H1 (cell line): ENCODE data around the gene RNF13. TPM values are rescaled to one million over a fixed set of nuclear protein-coding genes. Genes with fewer than 3 reads are reported as not detected.

ENCODE experiments used
- CTCF ChIA-PET: fragments of 300-600 bp; sonication (Branson Sonifier 250); formaldehyde crosslinking; loops from one replicate; lab custom pipeline; 2021; ENCODE audit not compliant: partially characterized antibody; lab: Charles Lee
- POLR2A ChIA-PET: fragments of 300-600 bp; sonication (Branson Sonifier 250); formaldehyde crosslinking; loops from one replicate; lab custom pipeline; 2021; ENCODE audit warnings: inconsistent platforms; ENCODE audit not compliant: partially characterized antibody; lab: Charles Lee
- DNase-seq, 2 experiments: peaks; one replicate each; pipeline versions ENCODE4 v3.0.0 to v3.0.0-alpha.2; 2010 to 2022; ENCODE audit warnings: low spot score in 2 of 2, low read depth in 1 of 2, mixed read lengths in 1 of 2
- FAIRE-seq: peaks from 2 replicates; lab custom pipeline; 2011; peaks lifted over from hg19 to GRCh38; lab: Jason Lieb, UNC
- H2AFZ ChIP-seq: 2 replicates; pipeline ENCODE4 v1.8.1; 2012; ENCODE audit warnings: low read length, inconsistent platforms
- H2AK5ac ChIP-seq: 2 replicates; pipeline ENCODE4 v1.6.1; 2013; ENCODE audit warnings: low read depth, low read length
- H2BK120ac ChIP-seq: replicated peaks from 2 replicates; pipeline ENCODE3; 2013; ENCODE audit warnings: low read depth, low read length, inconsistent platforms
- H2BK12ac ChIP-seq: 2 replicates; pipeline ENCODE4 v1.6.1; 2013; ENCODE audit warnings: low read depth, low read length
- H2BK15ac ChIP-seq: 2 replicates; pipeline ENCODE4 v1.6.1; 2013; ENCODE audit warnings: low read length
- H2BK20ac ChIP-seq: 2 replicates; pipeline ENCODE4 v1.6.1; 2013; ENCODE audit warnings: low read length
- H2BK5ac ChIP-seq: 2 replicates; pipeline ENCODE4 v1.6.1; 2013; ENCODE audit warnings: low read depth, low read length
- H3K14ac ChIP-seq: 2 replicates; pipeline ENCODE4 v1.6.1; 2013; ENCODE audit warnings: inconsistent platforms; ENCODE audit not compliant: insufficient read length
- H3K18ac ChIP-seq: 2 replicates; pipeline ENCODE4 v1.6.1; 2013; ENCODE audit warnings: low read length; ENCODE audit errors: extremely low read depth
- H3K23ac ChIP-seq: 2 replicates; pipeline ENCODE4 v1.6.1; 2013; ENCODE audit warnings: inconsistent platforms; ENCODE audit not compliant: insufficient read length
- H3K23me2 ChIP-seq: 2 replicates; pipeline ENCODE4 v1.6.1; 2013; ENCODE audit warnings: low read depth, low read length
- H3K27ac ChIP-seq: 2 replicates; pipeline ENCODE4 v1.6.1; 2011; ENCODE audit warnings: low read depth, low read length, inconsistent platforms
- H3K27me3 ChIP-seq, 4 experiments: replicated peaks in 1 of 4; 1 replicate in 1 of 4; 2 replicates in 3 of 4; pipeline versions ENCODE4 v1.6.1 to v1.8.1; 2011 to 2013; ENCODE audit warnings: low read length in 3 of 4, mild to moderate bottlenecking in 3 of 4, inconsistent platforms in 2 of 4, mixed read lengths in 2 of 4, moderate library complexity in 1 of 4; ENCODE audit not compliant: control insufficient read depth in 3 of 4, insufficient read depth in 3 of 4; ENCODE audit errors: extremely low read depth in 1 of 4
- H3K36me3 ChIP-seq, 4 experiments: 2 replicates each; pipeline versions ENCODE4 v1.6.1 to v1.8.1; 2011 to 2013; ENCODE audit warnings: mild to moderate bottlenecking in 4 of 4, low read length in 3 of 4, moderate library complexity in 2 of 4, control low read depth in 1 of 4, inconsistent platforms in 1 of 4; ENCODE audit not compliant: insufficient read depth in 4 of 4, control insufficient read depth in 2 of 4
- H3K4ac ChIP-seq: replicated peaks from 2 replicates; pipeline ENCODE3; 2013; ENCODE audit warnings: low read length, low read depth, mixed read lengths, inconsistent platforms; ENCODE audit not compliant: insufficient read length
- H3K4me1 ChIP-seq, 4 experiments: replicated peaks in 1 of 4; 1 replicate in 1 of 4; 2 replicates in 3 of 4; pipeline versions ENCODE4 v1.6.1 to v1.8.1; 2011 to 2013; ENCODE audit warnings: low read length in 3 of 4, inconsistent platforms in 2 of 4, mixed read lengths in 1 of 4; ENCODE audit not compliant: insufficient read depth in 4 of 4, control insufficient read depth in 3 of 4
- H3K4me2 ChIP-seq, 2 experiments: 2 replicates each; pipeline versions ENCODE4 v1.6.1 to v1.8.1; 2011 to 2013; ENCODE audit warnings: low read depth in 2 of 2, low read length in 2 of 2, control low read depth in 1 of 2, inconsistent platforms in 1 of 2, mild to moderate bottlenecking in 1 of 2; ENCODE audit not compliant: insufficient read depth in 1 of 2
- H3K4me3 ChIP-seq, 4 experiments: fragments of 200-600, 300-600 bp in 1 of 4; sonication (generic), shearing (Covaris generic), sonication (Bioruptor Twin) in 1 of 4; 2 replicates each; pipeline versions ENCODE4 v1.5.1 to v1.8.1; 2011 to 2016; ENCODE audit warnings: low read length in 4 of 4, low read depth in 3 of 4, control low read depth in 2 of 4, inconsistent platforms in 2 of 4, mild to moderate bottlenecking in 2 of 4, mixed read lengths in 1 of 4, moderate library complexity in 1 of 4; ENCODE audit not compliant: insufficient read depth in 2 of 4; ENCODE audit errors: extremely low read depth in 1 of 4
- H3K56ac ChIP-seq: replicated peaks from 2 replicates; pipeline ENCODE3; 2013; ENCODE audit warnings: low read depth, mild to moderate bottlenecking, mixed read lengths, low read length, inconsistent platforms; ENCODE audit not compliant: insufficient read length
- H3K79me1 ChIP-seq: 2 replicates; pipeline ENCODE4 v1.6.1; 2013; ENCODE audit warnings: low read depth, low read length, control low read depth
- H3K79me2 ChIP-seq, 2 experiments: 2 replicates each; pipeline versions ENCODE4 v1.6.1 to v1.8.1; 2012 to 2013; ENCODE audit warnings: low read length in 2 of 2, mild to moderate bottlenecking in 2 of 2, inconsistent platforms in 1 of 2; ENCODE audit not compliant: insufficient read depth in 2 of 2, control insufficient read depth in 1 of 2
- H3K9ac ChIP-seq, 4 experiments: replicated peaks in 1 of 4; 1 replicate in 1 of 4; 2 replicates in 3 of 4; pipeline versions ENCODE4 v1.6.1 to v1.8.1; 2011 to 2013; ENCODE audit warnings: low read depth in 3 of 4, low read length in 3 of 4, control low read depth in 2 of 4, mild to moderate bottlenecking in 2 of 4, moderate library complexity in 2 of 4, inconsistent platforms in 1 of 4; ENCODE audit errors: extremely low read depth in 1 of 4
- H3K9me3 ChIP-seq, 2 experiments: 2 replicates each; pipeline versions ENCODE4 v1.6.1 to v1.8.1; 2012 to 2013; ENCODE audit warnings: mild to moderate bottlenecking in 2 of 2, moderate library complexity in 2 of 2, control low read depth in 1 of 2, inconsistent platforms in 1 of 2, low read depth in 1 of 2, low read length in 1 of 2, mixed read lengths in 1 of 2; ENCODE audit not compliant: insufficient read depth in 2 of 2
- H4K20me1 ChIP-seq, 2 experiments: replicated peaks in 1 of 2; 2 replicates each; pipeline versions ENCODE3 to v1.8.1; 2011 to 2013; ENCODE audit warnings: inconsistent platforms in 2 of 2, low read length in 2 of 2, mild to moderate bottlenecking in 1 of 2; ENCODE audit not compliant: insufficient read depth in 2 of 2, control insufficient read depth in 1 of 2
- H4K5ac ChIP-seq: 2 replicates; pipeline ENCODE4 v1.6.1; 2013; ENCODE audit warnings: low read length, low read depth, mixed read lengths, inconsistent platforms; ENCODE audit not compliant: insufficient read length
- H4K8ac ChIP-seq: 2 replicates; pipeline ENCODE4 v1.8.0; 2013; ENCODE audit warnings: mild to moderate bottlenecking, moderate library complexity, low read length, inconsistent platforms; ENCODE audit not compliant: insufficient read depth; ENCODE audit errors: extremely low read depth
- H4K91ac ChIP-seq: replicated peaks from 2 replicates; pipeline ENCODE3; 2013; ENCODE audit warnings: low read length, mixed read lengths, inconsistent platforms; ENCODE audit not compliant: insufficient read length
- CTCF ChIP-seq, 3 experiments: IDR thresholded peaks; 1 replicate in 2 of 3; 2 replicates in 1 of 3; pipeline versions ENCODE4 v1.5.1 to v1.6.1; 2011; ENCODE audit warnings: low read length in 3 of 3, mild to moderate bottlenecking in 3 of 3, inconsistent platforms in 2 of 3, low read depth in 1 of 3, moderate library complexity in 1 of 3; ENCODE audit not compliant: insufficient read depth in 1 of 3; ENCODE audit errors: control extremely low read depth in 1 of 3
- EZH2 ChIP-seq: fragments of 200-600 bp; sonication (generic); IDR thresholded peaks from 2 replicates; pipeline ENCODE4 v1.7.1; 2012; ENCODE audit warnings: low read depth, mild to moderate bottlenecking, moderate library complexity, low read length, inconsistent platforms; ENCODE audit not compliant: severe bottlenecking
- RAD21 ChIP-seq, 2 experiments: IDR thresholded peaks in 1 of 2; conservative IDR thresholded peaks in 1 of 2; 2 replicates each; pipeline ENCODE4 v1.6.1; 2011; ENCODE audit warnings: low read depth in 2 of 2, low read length in 2 of 2, improper control_type of control experiment in 1 of 2, inconsistent platforms in 1 of 2, mild to moderate bottlenecking in 1 of 2, moderate library complexity in 1 of 2
- USF2 ChIP-seq: IDR thresholded peaks from 2 replicates; pipeline ENCODE4 v1.6.1; 2011; ENCODE audit warnings: low read length, improper control_type of control experiment
- WGBS, 2 experiments: shearing (Covaris generic) in 1 of 2; methylation state at CpG; one replicate each; pipeline versions ENCODE4 v1.1.6 to v1.1.7; 2013 to 2015; ENCODE audit warnings: low lambda C conversion rate in 2 of 2, mixed read lengths in 2 of 2, inconsistent platforms in 1 of 2, low coverage in 1 of 2, missing lambda C conversion rate in 1 of 2; ENCODE audit not compliant: insufficient replicate concordance in 2 of 2, insufficient coverage in 1 of 2, insufficient read length in 1 of 2; ENCODE audit errors: extremely low coverage in 1 of 2, missing lambda C conversion rate in 1 of 2; 5-methylcytosine and 5-hydroxymethylcytosine counted together
- polyA plus RNA-seq, 7 experiments: library from polyadenylated mRNA; depleted of rRNA in 3 of 7; stranded (reverse) in 5 of 7; unstranded in 2 of 7; fragments of >200 nt in 5 of 7; fragments of 200-250 nt in 2 of 7; gene quantifications; 1 replicate in 5 of 7; 2 replicates in 1 of 7; 4 replicates in 1 of 7; pipeline versions ENCODE4 v1.2.1 to v1.2.3, GENCODE V29; 2011 to 2013; ENCODE audit warnings: missing spikeins in 2 of 7, mixed read lengths in 2 of 7
- total RNA-seq: library from RNA; stranded (reverse); fragmentation: NEBNext Ultra II Directional; extraction: Animal tissue kit (Norgen Biotek cat#: 25700); gene quantifications from 2 replicates; pipeline ENCODE4 v1.2.1, GENCODE V29; 2021

RNF13 gene
- total and polyA plus RNA-seq, 2 of the 8 experiments (the other 6 are each of a cell fraction or from before 2014, with no cell fraction given) = 19.4 to 35.4 TPM

GRCh38 chr3:149771652-149772271 lies 41.3 kb upstream of the RNF13 start:
- no peaks in the 10 kb centered on the region for H3K79me1 ChIP-seq
- no peak overlapping the region for H3K14ac ChIP-seq
- H2AFZ ChIP-seq = no peak overlapping the region
- no peak overlapping the region for H2BK120ac ChIP-seq
- no peaks in the 10 kb centered on the region for H3K79me2 ChIP-seq
- H4K91ac ChIP-seq = no peak overlapping the region
- no peak overlapping the region for H3K9ac ChIP-seq
- no peak overlapping the region for H2AK5ac ChIP-seq
- POLR2A ChIA-PET = interaction anchor here (0.7 kb wide), 1 partner anchor 276 kb away, joined by 3 read pairs; no protein-coding TSS in a partner anchor
- peak in 1 of 2 experiments; percentile 79 for DNase-seq
- no peak overlapping the region for H3K23ac ChIP-seq
- H3K4me3 ChIP-seq = no peak overlapping the region
- H2BK12ac ChIP-seq = no peak overlapping the region
- H3K9me3 ChIP-seq = no peaks in the 10 kb centered on the region
- no peak overlapping the region for H2BK15ac ChIP-seq
- H4K5ac ChIP-seq = no peak overlapping the region
- H3K23me2 ChIP-seq = no peaks in the 10 kb centered on the region
- no peak overlapping the region for H3K4ac ChIP-seq
- H4K8ac ChIP-seq = no peak overlapping the region
- H3K18ac ChIP-seq = no peak overlapping the region
- no peaks in the 10 kb centered on the region for H4K20me1 ChIP-seq
- no peak overlapping the region for H3K27ac ChIP-seq
- no peak overlapping the region for H2BK5ac ChIP-seq
- no peak overlapping the region for H3K56ac ChIP-seq
- H3K4me1 ChIP-seq = no peaks in the 10 kb centered on the region
- peak; percentile 24 for FAIRE-seq
- H3K36me3 ChIP-seq = no peaks in the 10 kb centered on the region
- H3K27me3 ChIP-seq = no peaks in the 10 kb centered on the region; a peak in 1 of 7 replicates
- H2BK20ac ChIP-seq = no peak overlapping the region
- no peak overlapping the region for H3K4me2 ChIP-seq
- CTCF ChIA-PET = interaction anchor here (0.6 to 11.0 kb wide), 73 partner anchors 9 to 1860 kb away, joined by 3 to 103 read pairs (median 4); partner anchors contain the start of genes ANKUB1, COMMD2, RNF13 and WWTR1
- 57% methylated on average over 7 of the region's 8 CpGs; no CpG with 5 or more reads in 1 of the 2 experiments for WGBS, 2 experiments
- TF ChIP-seq RAD21 (IDR thresholded peaks at IDR 0.05 in 1 of 2, conservative IDR thresholded peaks at IDR 0.05 in 1 of 2; ENCODE audit: low read depth in 2 of 2, low read length in 2 of 2) = peak; percentile 73 to 76
- no peak for TF ChIP-seq USF2
- no peak for TF ChIP-seq EZH2
- TF ChIP-seq CTCF (IDR thresholded peaks at IDR 0.05; ENCODE audit: control extremely low read depth in 1 of 3, insufficient read depth in 1 of 3, low read depth in 1 of 3, low read length in 3 of 3) = peak; percentile 77 to 87 (median 86)
